Endothelial cell of umbilical vein (primary cell): ENCODE results near the gene U2AF2. TPM values are rescaled to one million over a fixed set of nuclear protein-coding genes. Genes with fewer than 3 reads are reported as not detected.

Source experiments
- BruUV-seq: library from RNA; stranded (reverse); fragments of 400-500 nt; replicated peaks from 2 replicates; lab custom pipeline; 2021; lab: Mats Ljungman, UMichigan
- CTCF ChIA-PET: fragments of 300-600, 350-600 bp; sonication (Branson Sonifier 250); formaldehyde crosslinking; loops from one replicate; lab custom pipeline; 2021; ENCODE audit warnings: antibody characterized with exemption, inconsistent platforms; lab: Charles Lee
- POLR2A ChIA-PET: fragments of 300-600, 350-600 bp; sonication (Branson Sonifier 250); formaldehyde crosslinking; loops from one replicate; lab custom pipeline; 2021; ENCODE audit warnings: antibody characterized with exemption, inconsistent platforms; lab: Charles Lee
- DNase-seq: peaks from one replicate; pipeline ENCODE4 v3.0.0-alpha.2; 2011; ENCODE audit warnings: low read depth, low spot score
- FAIRE-seq: peaks from 2 replicates; lab custom pipeline; 2011; peaks lifted over from hg19 to GRCh38; lab: Jason Lieb, UNC
- H2AFZ ChIP-seq: 2 replicates; pipeline ENCODE4 v1.6.0; 2012; ENCODE audit warnings: low read depth, low read length, control low read depth, inconsistent platforms
- H3K27ac ChIP-seq: 2 replicates; pipeline ENCODE4 v1.5.1; 2011; ENCODE audit warnings: low read depth, mild to moderate bottlenecking, control low read depth, low read length, moderate library complexity; ENCODE audit not compliant: insufficient read depth
- H3K27me3 ChIP-seq, 2 experiments: 2 replicates each; pipeline versions ENCODE4 v1.6.0 to v1.6.1; 2011; ENCODE audit warnings: low read length in 2 of 2, mixed read lengths in 1 of 2; ENCODE audit not compliant: control insufficient read depth in 2 of 2, insufficient read depth in 2 of 2
- H3K36me3 ChIP-seq, 2 experiments: 2 replicates in 1 of 2; 3 replicates in 1 of 2; pipeline ENCODE4 v1.5.1; 2011; ENCODE audit warnings: low read length in 2 of 2, mild to moderate bottlenecking in 1 of 2, moderate library complexity in 1 of 2; ENCODE audit not compliant: control insufficient read depth in 2 of 2, insufficient read depth in 2 of 2; ENCODE audit errors: extremely low read depth in 1 of 2
- H3K4me1 ChIP-seq: 3 replicates; pipeline ENCODE4 v1.5.1; 2011; ENCODE audit warnings: mild to moderate bottlenecking, low read length; ENCODE audit not compliant: control insufficient read depth, insufficient read depth; ENCODE audit errors: extremely low read depth
- H3K4me2 ChIP-seq: 2 replicates; pipeline ENCODE4 v1.6.1; 2011; ENCODE audit warnings: low read length, control low read depth, mixed read lengths; ENCODE audit not compliant: insufficient read depth
- H3K4me3 ChIP-seq, 3 experiments: fragments of 200-600 bp in 1 of 3; sonication (generic), shearing (Covaris generic) in 1 of 3; replicated peaks in 1 of 3; 2 replicates each; pipeline ENCODE4 v1.5.1; 2011 to 2016; ENCODE audit warnings: control low read depth in 3 of 3, low read length in 3 of 3, mild to moderate bottlenecking in 2 of 3, inconsistent platforms in 1 of 3, low read depth in 1 of 3, moderate library complexity in 1 of 3; ENCODE audit not compliant: insufficient read depth in 1 of 3
- H3K79me2 ChIP-seq: 2 replicates; pipeline ENCODE4 v1.6.0; 2012; ENCODE audit warnings: low read length, inconsistent platforms; ENCODE audit not compliant: control insufficient read depth, insufficient read depth
- H3K9ac ChIP-seq: replicated peaks from 2 replicates; pipeline ENCODE3; 2011; ENCODE audit warnings: low read length, control low read depth; ENCODE audit not compliant: insufficient read depth; ENCODE audit errors: extremely low read depth
- H3K9me1 ChIP-seq: replicated peaks from 3 replicates; pipeline ENCODE4 v1.6.0; 2011; ENCODE audit warnings: mild to moderate bottlenecking, low read length; ENCODE audit not compliant: control insufficient read depth, insufficient read depth; ENCODE audit errors: extremely low read depth
- H3K9me3 ChIP-seq: replicated peaks from 2 replicates; pipeline ENCODE4 v1.5.1; 2012; ENCODE audit warnings: low read length, inconsistent platforms; ENCODE audit not compliant: control insufficient read depth, insufficient read depth
- H4K20me1 ChIP-seq: replicated peaks from 2 replicates; pipeline ENCODE3; 2011; ENCODE audit warnings: mild to moderate bottlenecking, low read length; ENCODE audit not compliant: control insufficient read depth, insufficient read depth; ENCODE audit errors: extremely low read depth
- EZH2 ChIP-seq: IDR thresholded peaks from 2 replicates; pipeline ENCODE4 v1.6.1; 2012; ENCODE audit warnings: borderline replicate concordance, low read depth, mild to moderate bottlenecking, moderate library complexity, low read length, inconsistent platforms; ENCODE audit not compliant: severe bottlenecking
- FOS ChIP-seq: IDR thresholded peaks from 2 replicates; pipeline ENCODE4 v1.6.1; 2011; ENCODE audit warnings: mild to moderate bottlenecking, low read length, moderate library complexity, borderline replicate concordance; ENCODE audit not compliant: insufficient read depth
- GATA2 ChIP-seq: IDR thresholded peaks from 2 replicates; pipeline ENCODE4 v1.7.0; 2011; ENCODE audit warnings: low read depth, mild to moderate bottlenecking, moderate library complexity, mixed read lengths, low read length; ENCODE audit not compliant: insufficient read length, insufficient read depth
- JUN ChIP-seq: IDR thresholded peaks from 2 replicates; pipeline ENCODE4 v1.6.1; 2011; ENCODE audit warnings: borderline replicate concordance, low read depth; ENCODE audit not compliant: insufficient read length, insufficient read depth
- MYC ChIP-seq: IDR thresholded peaks from one replicate; pipeline ENCODE4 v1.6.1; 2011; ENCODE audit warnings: mild to moderate bottlenecking, low read depth, low read length
- POLR2A ChIP-seq: IDR thresholded peaks from 2 replicates; pipeline ENCODE4 v1.6.1; 2012; ENCODE audit warnings: low read depth, mild to moderate bottlenecking, control low read depth, low read length
- POLR2AphosphoS5 ChIP-seq: IDR thresholded peaks from 2 replicates; pipeline ENCODE4 v1.6.1; 2012; ENCODE audit warnings: low read depth, mild to moderate bottlenecking, control low read depth, low read length, moderate library complexity; ENCODE audit not compliant: insufficient read depth
- dilution Hi-C: fragments of 300-500 bp; cut with MboI; formaldehyde crosslinking; loops from one replicate; pipeline ENCODE4 v1.15.0; 2019; ENCODE audit warnings: low sequenced_read_pairs; ENCODE audit not compliant: extremely low pct_ligation_motif_present
- intact Hi-C: fragments of 100-400 bp; cut with micrococcal nuclease; formaldehyde crosslinking; loops from one replicate; pipeline ENCODE4 v1.10.0; 2022
- polyA plus RNA-seq, 4 experiments: library from polyadenylated mRNA; depleted of rRNA in 3 of 4; stranded (reverse) in 3 of 4; unstranded in 1 of 4; fragments of >200 nt; gene quantifications; 2 replicates each; pipeline versions ENCODE4 v1.2.1 to v1.2.3, GENCODE V29; 2011 to 2012; ENCODE audit warnings: missing spikeins in 1 of 4
- total RNA-seq: library from RNA; stranded (reverse); gene quantifications from 2 replicates; pipeline ENCODE4 v1.2.3, GENCODE V29; 2021
- TF ChIP-seq, protein P1 (sequence below): IDR thresholded peaks from 2 replicates; pipeline ENCODE4 v1.6.1; 2011; ENCODE audit not compliant: insufficient read depth, insufficient read length
- TF ChIP-seq, protein P2 (sequence below), 2 donors: IDR thresholded peaks; 1 replicate in 1 of 2; 2 replicates in 1 of 2; pipeline ENCODE4 v1.5.1; 2011; ENCODE audit warnings: low read length in 2 of 2, mild to moderate bottlenecking in 2 of 2, moderate library complexity in 2 of 2, control low read depth in 1 of 2, inconsistent platforms in 1 of 2, low read depth in 1 of 2; ENCODE audit not compliant: insufficient read depth in 1 of 2; ENCODE audit errors: extremely low read depth in 1 of 2

U2AF2 gene
- total and polyA plus RNA-seq, 2 donors (not counting 3 experiments of a cell fraction or from before 2014, with no cell fraction given): 183 to 259 TPM

DNA sequence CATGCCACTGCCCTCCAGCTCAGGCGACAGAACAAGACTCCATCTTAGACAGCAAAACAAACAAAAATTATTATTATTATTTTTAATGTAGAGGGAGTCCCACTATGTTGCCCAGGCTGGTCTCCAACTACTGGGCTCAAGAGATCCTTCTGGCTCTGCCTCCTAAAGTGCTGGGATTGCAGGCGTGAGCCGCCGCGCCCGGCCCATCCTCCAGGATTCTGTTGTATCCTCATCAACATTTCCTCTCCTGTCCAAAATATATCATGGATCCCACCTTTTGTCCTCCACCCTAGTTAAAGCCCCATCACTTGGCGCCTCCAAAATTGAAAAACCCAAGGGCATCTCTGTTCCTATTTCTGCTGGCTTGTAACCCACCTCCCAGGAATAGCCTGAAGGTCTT, 31.7 kb upstream of the U2AF2 start:
- DNase-seq: no peak
- no peaks in the 10 kb centered on the region for H3K27me3 ChIP-seq
- CTCF ChIA-PET: interaction anchor here (0.7 to 1.0 kb wide), 2 partner anchors 8 to 17 kb away, joined by 3 to 4 read pairs; no protein-coding TSS in a partner anchor
- H2AFZ ChIP-seq: no peak overlapping the region
- peaks cover 0 to 3% of the 10 kb centered on the region in 2 experiments for H3K36me3 ChIP-seq
- BruUV-seq: no TSS peak
- no peak overlapping the region for H3K4me2 ChIP-seq
- H3K27ac ChIP-seq: no peak overlapping the region
- no peak overlapping the region for H3K4me3 ChIP-seq
- no peak for FAIRE-seq
- TF ChIP-seq, protein P1, sequence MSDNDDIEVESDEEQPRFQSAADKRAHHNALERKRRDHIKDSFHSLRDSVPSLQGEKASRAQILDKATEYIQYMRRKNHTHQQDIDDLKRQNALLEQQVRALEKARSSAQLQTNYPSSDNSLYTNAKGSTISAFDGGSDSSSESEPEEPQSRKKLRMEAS: no peak
- TF ChIP-seq POLR2AphosphoS5 (no peak), MYC (no peak), EZH2 (no peak), JUN (no peak), FOS (no peak), GATA2 (no peak), POLR2A (no peak)
- TF ChIP-seq, protein P2, sequence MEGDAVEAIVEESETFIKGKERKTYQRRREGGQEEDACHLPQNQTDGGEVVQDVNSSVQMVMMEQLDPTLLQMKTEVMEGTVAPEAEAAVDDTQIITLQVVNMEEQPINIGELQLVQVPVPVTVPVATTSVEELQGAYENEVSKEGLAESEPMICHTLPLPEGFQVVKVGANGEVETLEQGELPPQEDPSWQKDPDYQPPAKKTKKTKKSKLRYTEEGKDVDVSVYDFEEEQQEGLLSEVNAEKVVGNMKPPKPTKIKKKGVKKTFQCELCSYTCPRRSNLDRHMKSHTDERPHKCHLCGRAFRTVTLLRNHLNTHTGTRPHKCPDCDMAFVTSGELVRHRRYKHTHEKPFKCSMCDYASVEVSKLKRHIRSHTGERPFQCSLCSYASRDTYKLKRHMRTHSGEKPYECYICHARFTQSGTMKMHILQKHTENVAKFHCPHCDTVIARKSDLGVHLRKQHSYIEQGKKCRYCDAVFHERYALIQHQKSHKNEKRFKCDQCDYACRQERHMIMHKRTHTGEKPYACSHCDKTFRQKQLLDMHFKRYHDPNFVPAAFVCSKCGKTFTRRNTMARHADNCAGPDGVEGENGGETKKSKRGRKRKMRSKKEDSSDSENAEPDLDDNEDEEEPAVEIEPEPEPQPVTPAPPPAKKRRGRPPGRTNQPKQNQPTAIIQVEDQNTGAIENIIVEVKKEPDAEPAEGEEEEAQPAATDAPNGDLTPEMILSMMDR (IDR thresholded peaks at IDR 0.05; ENCODE audit: extremely low read depth in 1 of 2, insufficient read depth in 1 of 2, low read depth in 1 of 2, low read length in 2 of 2): no peak
- H4K20me1 ChIP-seq: no peaks in the 10 kb centered on the region
- dilution Hi-C loops (no loop called here), intact Hi-C loops (no loop called here)
- no peaks in the 10 kb centered on the region for H3K9me3 ChIP-seq
- H3K79me2 ChIP-seq: no peaks in the 10 kb centered on the region
- no peaks in the 10 kb centered on the region for H3K9me1 ChIP-seq
- H3K9ac ChIP-seq: no peak overlapping the region
- POLR2A ChIA-PET: interaction anchor here (0.6 kb wide), 1 partner anchor 75 kb away, joined by 3 read pairs; no protein-coding TSS in a partner anchor
- H3K4me1 ChIP-seq: peaks cover 6% of the 10 kb centered on the region
